Measurements from ENCODE around the gene IL17D.

The IL17D gene

DNA sequence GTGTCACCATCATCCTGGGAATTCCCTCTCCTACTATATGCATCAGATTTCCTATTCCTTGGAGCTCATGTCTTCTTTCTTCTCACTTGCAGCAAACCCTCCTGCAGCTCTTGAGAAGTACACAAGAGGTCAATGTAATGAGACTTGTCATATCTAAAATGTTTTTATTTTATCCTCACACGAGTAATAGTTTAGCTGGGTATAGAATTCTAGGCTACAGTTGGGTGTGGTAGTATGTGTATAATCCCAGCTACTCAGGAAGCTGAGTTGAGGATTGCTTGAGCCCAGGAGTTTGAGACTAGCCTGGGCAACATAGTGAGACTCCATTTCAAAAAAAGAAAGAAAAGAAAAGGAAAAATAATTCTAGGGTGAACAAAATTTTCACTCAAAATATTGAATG is 45.9 kb downstream of the IL17D start:
- no peak overlapping the region for H3K4me2 ChIP-seq (ENCODE audit: low read length)
- H3K36me3 ChIP-seq (replicated peaks; ENCODE audit: low read depth, low read length): peaks cover 6% of the 10 kb centered on the region
- no peak overlapping the region for H3K27ac ChIP-seq (ENCODE audit: low read length)
- no peak overlapping the region for H3K9ac ChIP-seq (ENCODE audit: low read length)
- H3K9me3 ChIP-seq (ENCODE audit: insufficient read depth, low read length): peaks cover 16% of the 10 kb centered on the region; the same call in 1 of the 2 replicates
- no peak overlapping the region for H2AFZ ChIP-seq (ENCODE audit: low read depth, low read length)
- H3K79me2 ChIP-seq (ENCODE audit: low read length): no peaks in the 10 kb centered on the region
- no peak overlapping the region for H3K4me3 ChIP-seq (ENCODE audit: low read length)
- TF ChIP-seq, protein P1, sequence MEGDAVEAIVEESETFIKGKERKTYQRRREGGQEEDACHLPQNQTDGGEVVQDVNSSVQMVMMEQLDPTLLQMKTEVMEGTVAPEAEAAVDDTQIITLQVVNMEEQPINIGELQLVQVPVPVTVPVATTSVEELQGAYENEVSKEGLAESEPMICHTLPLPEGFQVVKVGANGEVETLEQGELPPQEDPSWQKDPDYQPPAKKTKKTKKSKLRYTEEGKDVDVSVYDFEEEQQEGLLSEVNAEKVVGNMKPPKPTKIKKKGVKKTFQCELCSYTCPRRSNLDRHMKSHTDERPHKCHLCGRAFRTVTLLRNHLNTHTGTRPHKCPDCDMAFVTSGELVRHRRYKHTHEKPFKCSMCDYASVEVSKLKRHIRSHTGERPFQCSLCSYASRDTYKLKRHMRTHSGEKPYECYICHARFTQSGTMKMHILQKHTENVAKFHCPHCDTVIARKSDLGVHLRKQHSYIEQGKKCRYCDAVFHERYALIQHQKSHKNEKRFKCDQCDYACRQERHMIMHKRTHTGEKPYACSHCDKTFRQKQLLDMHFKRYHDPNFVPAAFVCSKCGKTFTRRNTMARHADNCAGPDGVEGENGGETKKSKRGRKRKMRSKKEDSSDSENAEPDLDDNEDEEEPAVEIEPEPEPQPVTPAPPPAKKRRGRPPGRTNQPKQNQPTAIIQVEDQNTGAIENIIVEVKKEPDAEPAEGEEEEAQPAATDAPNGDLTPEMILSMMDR (IDR thresholded peaks at IDR 0.05; ENCODE audit: low read depth, low read length): no peak
- no peak for TF ChIP-seq EZH2phosphoT487 (IDR thresholded peaks at IDR 0.05; ENCODE audit: low read depth)
- H3K27me3 ChIP-seq (ENCODE audit: low read depth, low read length): no peaks in the 10 kb centered on the region
- no peaks in the 10 kb centered on the region for H3K4me1 ChIP-seq (ENCODE audit: low read length)
- H4K20me1 ChIP-seq (ENCODE audit: insufficient read depth, low read length): no peaks in the 10 kb centered on the region

DNA sequence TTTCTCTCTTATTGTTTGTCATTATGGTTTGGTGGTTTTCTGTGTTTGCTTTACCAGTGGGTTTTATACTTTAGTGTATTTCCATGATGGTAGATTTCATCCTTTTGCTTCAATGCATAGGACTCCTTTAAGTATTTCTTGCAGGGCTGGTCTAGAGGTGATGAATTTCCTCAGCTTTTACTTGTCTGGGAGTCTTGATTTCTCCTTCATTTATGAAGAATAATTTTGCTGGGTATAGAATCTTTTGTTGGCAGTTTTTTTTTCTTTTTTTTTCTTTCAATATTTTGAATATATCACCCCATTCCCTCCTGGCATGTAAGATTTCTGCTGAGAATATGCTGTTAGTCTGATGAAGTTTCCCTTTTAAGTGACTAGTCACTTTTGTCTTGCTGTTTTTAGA is 50.5 kb downstream of the IL17D start:
- TF ChIP-seq, protein P1 (IDR thresholded peaks at IDR 0.05; ENCODE audit: low read depth, low read length): no peak
- no peak for TF ChIP-seq EZH2phosphoT487 (IDR thresholded peaks at IDR 0.05; ENCODE audit: low read depth)
- H3K36me3 ChIP-seq (replicated peaks; ENCODE audit: low read depth, low read length): peaks cover 11% of the 10 kb centered on the region
- H2AFZ ChIP-seq (ENCODE audit: low read depth, low read length): no peak overlapping the region
- no peaks in the 10 kb centered on the region for H3K27me3 ChIP-seq (ENCODE audit: low read depth, low read length)
- no peak overlapping the region for H3K9ac ChIP-seq (ENCODE audit: low read length)
- H3K27ac ChIP-seq (ENCODE audit: low read length): no peak overlapping the region
- peaks cover 16% of the 10 kb centered on the region for H3K9me3 ChIP-seq (ENCODE audit: insufficient read depth, low read length)
- no peak overlapping the region for H3K4me3 ChIP-seq (ENCODE audit: low read length)
- no peaks in the 10 kb centered on the region for H3K79me2 ChIP-seq (ENCODE audit: low read length)
- no peaks in the 10 kb centered on the region for H3K4me1 ChIP-seq (ENCODE audit: low read length)
- no peaks in the 10 kb centered on the region for H4K20me1 ChIP-seq (ENCODE audit: insufficient read depth, low read length)
- no peak overlapping the region for H3K4me2 ChIP-seq (ENCODE audit: low read length)

DNA sequence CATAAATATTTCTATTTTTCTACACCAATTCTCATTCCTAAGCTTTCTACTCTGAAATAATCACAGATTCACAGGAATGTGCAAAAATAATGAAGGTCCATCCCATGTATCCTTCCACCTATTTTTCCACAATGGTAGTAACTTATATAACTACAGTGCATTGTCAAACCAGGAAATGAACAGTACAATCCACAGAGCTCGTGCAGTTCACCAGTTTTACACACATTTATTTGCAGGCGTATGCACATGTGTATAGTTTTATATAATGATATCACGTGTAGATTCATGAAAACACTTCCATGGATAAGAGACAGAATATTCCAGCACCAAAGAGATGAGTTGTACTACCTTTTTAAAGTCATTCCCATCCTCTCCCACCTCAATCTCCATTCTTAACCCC is 57.4 kb downstream of the IL17D start:
- Histone ChIP-seq H3K27ac (ENCODE audit: low read length) (no peak overlapping the region), H4K20me1 (ENCODE audit: insufficient read depth, low read length) (no peaks in the 10 kb centered on the region), H3K9me3 (ENCODE audit: insufficient read depth, low read length) (no peaks in the 10 kb centered on the region), H3K4me1 (ENCODE audit: low read length) (no peaks in the 10 kb centered on the region), H2AFZ (ENCODE audit: low read depth, low read length) (no peak overlapping the region), H3K36me3 (replicated peaks; ENCODE audit: low read depth, low read length) (no peaks in the 10 kb centered on the region), H3K4me3 (ENCODE audit: low read length) (no peak overlapping the region), H3K27me3 (ENCODE audit: low read depth, low read length) (no peaks in the 10 kb centered on the region), H3K9ac (ENCODE audit: low read length) (no peak overlapping the region), H3K79me2 (ENCODE audit: low read length) (no peaks in the 10 kb centered on the region), H3K4me2 (ENCODE audit: low read length) (no peak overlapping the region)
- TF ChIP-seq, protein P1 (IDR thresholded peaks at IDR 0.05; ENCODE audit: low read depth, low read length): no peak
- no peak for TF ChIP-seq EZH2phosphoT487 (IDR thresholded peaks at IDR 0.05; ENCODE audit: low read depth)

DNA sequence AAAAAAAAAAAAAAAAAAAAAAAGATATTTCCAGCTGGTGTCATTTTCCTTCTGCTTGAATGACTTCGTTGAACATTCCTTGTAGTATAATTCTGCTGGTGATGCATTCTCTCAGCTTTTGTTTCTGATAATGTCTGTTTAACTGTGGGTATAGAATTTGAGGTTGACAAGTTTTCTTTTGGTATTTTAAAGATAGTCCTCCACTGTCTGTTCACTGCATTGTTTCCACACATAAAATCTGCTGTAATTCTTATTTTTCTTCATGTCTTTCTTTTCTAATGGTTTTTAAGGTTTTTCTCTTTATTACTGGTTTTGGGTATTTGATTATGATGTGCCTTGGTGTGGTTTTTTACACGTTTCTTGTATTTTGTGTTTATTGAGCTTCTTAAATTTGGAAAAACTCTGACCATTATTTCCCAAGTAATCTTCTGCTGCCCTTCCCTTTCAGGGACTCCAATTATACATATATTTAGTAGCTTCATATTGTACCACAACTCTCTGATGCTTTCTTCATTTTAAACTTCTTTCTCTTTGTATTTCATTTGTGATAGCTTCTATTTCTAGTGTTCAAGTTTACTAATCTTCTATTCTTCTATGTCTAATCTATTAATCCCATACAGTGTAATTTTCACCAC is 63.9 kb downstream of the IL17D start:
- no peak overlapping the region for H3K9ac ChIP-seq (ENCODE audit: low read length)
- TF ChIP-seq, protein P1 (IDR thresholded peaks at IDR 0.05; ENCODE audit: low read depth, low read length): no peak
- TF ChIP-seq EZH2phosphoT487 (IDR thresholded peaks at IDR 0.05; ENCODE audit: low read depth): no peak
- H3K9me3 ChIP-seq (ENCODE audit: insufficient read depth, low read length): peaks cover 27% of the 10 kb centered on the region
- H4K20me1 ChIP-seq (ENCODE audit: insufficient read depth, low read length): no peaks in the 10 kb centered on the region
- no peaks in the 10 kb centered on the region for H3K27me3 ChIP-seq (ENCODE audit: low read depth, low read length)
- peaks cover 6% of the 10 kb centered on the region for H3K79me2 ChIP-seq (ENCODE audit: low read length)
- no peak overlapping the region for H3K4me2 ChIP-seq (ENCODE audit: low read length)
- H3K36me3 ChIP-seq (replicated peaks; ENCODE audit: low read depth, low read length): peaks cover 49% of the 10 kb centered on the region
- H3K4me1 ChIP-seq (ENCODE audit: low read length): peaks cover 2% of the 10 kb centered on the region
- H3K4me3 ChIP-seq (ENCODE audit: low read length): no peak overlapping the region
- no peak overlapping the region for H2AFZ ChIP-seq (ENCODE audit: low read depth, low read length)
- no peak overlapping the region for H3K27ac ChIP-seq (ENCODE audit: low read length)

Measured in OCI-LY3 (cell line).